ENCODE measurements around the gene ZNF83.
"Not testable (repeated sequence)": the region's sequence is repeated elsewhere in the genome, so short reads cannot be mapped to it uniquely, and the experiment has no call there.

Gene ZNF83

DNA sequence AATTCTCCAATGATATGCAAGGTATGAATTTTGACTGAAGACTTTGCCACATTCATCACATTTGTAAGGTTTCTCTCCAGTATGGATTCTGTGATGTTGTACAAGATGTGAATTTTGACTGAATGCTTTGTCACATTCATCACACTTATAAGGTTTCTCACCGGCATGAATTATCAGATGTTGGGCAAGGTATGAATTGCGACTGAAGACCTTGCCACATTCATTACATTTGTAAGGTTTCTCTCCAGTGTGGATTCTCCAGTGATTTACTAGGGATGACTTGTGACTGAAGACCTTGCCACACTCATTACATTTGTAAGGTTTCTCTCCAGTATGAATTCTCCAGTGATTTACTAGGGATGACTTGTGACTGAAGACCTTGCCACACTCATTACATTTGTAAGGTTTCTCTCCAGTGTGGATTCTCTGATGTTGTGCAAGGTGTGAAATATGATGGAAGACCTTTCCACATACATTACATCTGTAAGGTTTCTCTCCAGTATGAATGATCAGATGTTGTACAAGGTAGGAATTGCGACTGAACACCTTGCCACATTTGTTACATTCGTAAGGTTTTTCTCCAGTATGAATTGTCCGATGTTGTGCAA is 24.8 kb downstream of the ZNF83 start:
- Histone ChIP-seq H3K4me1 (ENCODE audit: control insufficient read depth in 2 of 2, insufficient read depth in 2 of 2, low read length in 2 of 2) (no peaks in the 10 kb centered on the region), H3K9me3 (ENCODE audit: control insufficient read depth in 2 of 2, low read length in 2 of 2) (peaks cover 30 to 36% of the 10 kb centered on the region in 2 donors), H3K27ac (ENCODE audit: low read depth in 2 of 2, low read length in 2 of 2) (no peak overlapping the region), H3K9ac (ENCODE audit: low read depth in 1 of 2, low read length in 2 of 2) (no peak overlapping the region), H3K36me3 (ENCODE audit: control insufficient read depth in 2 of 2, insufficient read depth in 2 of 2, low read length in 2 of 2) (peaks cover 46 to 54% of the 10 kb centered on the region in 2 donors), H3K27me3 (ENCODE audit: control insufficient read depth in 2 of 2, insufficient read depth in 2 of 2, low read length in 2 of 2) (no peaks in the 10 kb centered on the region), H3K4me3 (ENCODE audit: low read length in 2 of 2) (no peak overlapping the region)

DNA sequence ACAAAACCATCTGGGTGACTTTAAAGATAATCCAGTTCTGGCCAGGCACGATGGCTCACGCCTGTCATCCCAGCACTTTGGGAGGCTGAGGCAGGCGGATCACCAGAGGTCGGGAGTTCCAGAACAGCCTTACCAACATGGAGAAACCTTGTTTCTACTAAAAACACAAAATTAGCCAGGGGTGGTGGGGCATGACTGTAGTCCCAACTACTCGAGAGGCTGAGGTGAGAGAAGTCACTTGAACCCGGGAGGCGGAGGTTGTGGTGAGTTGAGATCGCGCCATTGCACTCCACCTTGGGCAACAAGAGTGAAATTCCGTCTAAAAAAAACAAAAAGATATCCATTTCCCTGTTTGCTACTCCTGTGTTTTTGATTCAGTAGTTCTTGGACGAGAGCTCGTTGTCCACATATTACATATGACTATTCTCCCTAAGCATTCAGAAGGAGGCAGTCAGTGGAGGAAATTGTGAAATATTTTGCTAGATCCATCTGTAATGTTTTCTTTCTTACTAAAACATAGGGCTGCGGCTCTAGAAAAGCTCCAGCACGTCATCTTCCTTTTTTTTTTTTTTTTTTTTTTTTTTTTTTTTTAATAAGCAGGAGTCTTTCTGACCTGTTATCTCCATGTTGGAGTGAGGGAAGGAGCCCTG is 34.5 kb downstream of the ZNF83 start:
- no peak overlapping the region for H3K9ac ChIP-seq (ENCODE audit: low read depth in 1 of 2, low read length in 2 of 2)
- H3K9me3 ChIP-seq (ENCODE audit: control insufficient read depth in 2 of 2, low read length in 2 of 2), result peaks cover 0 to 5% of the 10 kb centered on the region in 2 donors
- peaks cover 7 to 13% of the 10 kb centered on the region in 2 donors for H3K4me1 ChIP-seq (ENCODE audit: control insufficient read depth in 2 of 2, insufficient read depth in 2 of 2, low read length in 2 of 2)
- no peak overlapping the region for H3K27ac ChIP-seq (ENCODE audit: low read depth in 2 of 2, low read length in 2 of 2)
- peaks cover 0 to 13% of the 10 kb centered on the region in 2 donors for H3K36me3 ChIP-seq (ENCODE audit: control insufficient read depth in 2 of 2, insufficient read depth in 2 of 2, low read length in 2 of 2)
- H3K4me3 ChIP-seq (ENCODE audit: low read length in 2 of 2), result no peak overlapping the region
- H3K27me3 ChIP-seq (ENCODE audit: control insufficient read depth in 2 of 2, insufficient read depth in 2 of 2, low read length in 2 of 2), result no peaks in the 10 kb centered on the region

DNA sequence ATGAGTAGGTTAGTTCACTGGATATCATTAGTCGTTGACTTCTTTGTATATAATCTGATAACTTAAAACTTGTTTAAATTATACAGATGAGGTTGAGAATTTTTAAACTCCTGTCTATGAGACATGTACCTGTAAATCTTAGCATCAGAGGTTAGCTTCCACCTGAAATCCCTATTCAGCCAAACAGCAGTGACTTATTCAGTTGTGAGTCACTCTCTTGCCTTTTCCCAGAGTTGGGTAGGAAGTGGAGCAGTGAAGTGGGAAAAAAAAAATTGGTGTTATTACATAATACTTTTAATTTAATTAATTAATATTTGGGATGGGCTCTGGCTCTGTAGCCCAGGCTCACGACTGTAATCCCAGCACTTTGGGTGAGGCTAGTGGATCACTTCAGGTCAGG is 35.2 kb downstream of the ZNF83 start:
- Histone ChIP-seq H3K27me3 (ENCODE audit: control insufficient read depth in 2 of 2, insufficient read depth in 2 of 2, low read length in 2 of 2) (no peaks in the 10 kb centered on the region), H3K4me1 (ENCODE audit: control insufficient read depth in 2 of 2, insufficient read depth in 2 of 2, low read length in 2 of 2) (peaks cover 7 to 13% of the 10 kb centered on the region in 2 donors), H3K9me3 (ENCODE audit: control insufficient read depth in 2 of 2, low read length in 2 of 2) (peaks cover 0 to 2% of the 10 kb centered on the region in 2 donors), H3K4me3 (ENCODE audit: low read length in 2 of 2) (no peak overlapping the region), H3K27ac (ENCODE audit: low read depth in 2 of 2, low read length in 2 of 2) (no peak overlapping the region), H3K36me3 (ENCODE audit: control insufficient read depth in 2 of 2, insufficient read depth in 2 of 2, low read length in 2 of 2) (peaks cover 0 to 11% of the 10 kb centered on the region in 2 donors), H3K9ac (ENCODE audit: low read depth in 1 of 2, low read length in 2 of 2) (no peak overlapping the region)

DNA sequence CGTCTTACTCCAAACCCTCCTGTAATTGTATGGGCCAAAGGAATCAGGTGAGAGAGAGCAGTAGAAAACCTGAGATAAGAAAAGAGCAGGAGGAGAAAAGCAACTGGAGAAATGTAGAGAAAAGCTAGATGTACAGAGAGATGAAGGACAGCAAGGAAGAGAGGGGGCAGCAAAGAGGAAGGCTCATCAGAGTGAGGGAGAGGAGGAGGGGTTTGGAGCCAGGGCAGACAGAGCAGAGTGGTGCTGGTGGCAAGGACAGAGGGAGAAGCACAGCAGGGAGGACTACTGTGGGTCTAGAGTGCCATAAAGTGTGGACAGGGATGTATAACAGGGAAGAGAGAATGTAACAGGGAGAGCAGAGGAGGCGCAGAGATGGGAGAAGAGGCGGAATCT is 36.2 kb downstream of the ZNF83 start:
- H3K27me3 ChIP-seq (ENCODE audit: control insufficient read depth in 2 of 2, insufficient read depth in 2 of 2, low read length in 2 of 2); H3K9me3 ChIP-seq (ENCODE audit: control insufficient read depth in 2 of 2, low read length in 2 of 2): not testable (repeated sequence)
- H3K4me1 ChIP-seq (ENCODE audit: control insufficient read depth in 2 of 2, insufficient read depth in 2 of 2, low read length in 2 of 2), result peaks cover 7 to 13% of the 10 kb centered on the region in 2 donors
- peak overlapping the region; percentile 70 to 78 for H3K27ac ChIP-seq (ENCODE audit: low read depth in 2 of 2, low read length in 2 of 2)
- H3K9ac ChIP-seq (ENCODE audit: low read depth in 1 of 2, low read length in 2 of 2), result peak overlapping the region; percentile 77 to 84
- peaks cover under 1 to 11% of the 10 kb centered on the region in 2 donors for H3K36me3 ChIP-seq (ENCODE audit: control insufficient read depth in 2 of 2, insufficient read depth in 2 of 2, low read length in 2 of 2)
- peak overlapping the region; percentile 70 to 85 for H3K4me3 ChIP-seq (ENCODE audit: low read length in 2 of 2)

GRCh38 chr19:52601025-52601973 is 36.9 kb downstream of the ZNF83 start:
- Histone ChIP-seq H3K4me3 (ENCODE audit: low read length in 2 of 2) (peak overlapping the region; percentile 70 to 85), H3K36me3 (ENCODE audit: control insufficient read depth in 2 of 2, insufficient read depth in 2 of 2, low read length in 2 of 2) (peaks cover 7 to 15% of the 10 kb centered on the region in 2 donors), H3K4me1 (ENCODE audit: control insufficient read depth in 2 of 2, insufficient read depth in 2 of 2, low read length in 2 of 2) (peaks cover 7 to 13% of the 10 kb centered on the region in 2 donors), H3K9me3 (ENCODE audit: control insufficient read depth in 2 of 2, low read length in 2 of 2) (peaks cover 5 to 8% of the 10 kb centered on the region in 2 donors), H3K27ac (ENCODE audit: low read depth in 2 of 2, low read length in 2 of 2) (peak overlapping the region; percentile 70 to 78), H3K9ac (ENCODE audit: low read depth in 1 of 2, low read length in 2 of 2) (peak overlapping the region; percentile 77 to 84), H3K27me3 (ENCODE audit: control insufficient read depth in 2 of 2, insufficient read depth in 2 of 2, low read length in 2 of 2) (no peaks in the 10 kb centered on the region)

DNA sequence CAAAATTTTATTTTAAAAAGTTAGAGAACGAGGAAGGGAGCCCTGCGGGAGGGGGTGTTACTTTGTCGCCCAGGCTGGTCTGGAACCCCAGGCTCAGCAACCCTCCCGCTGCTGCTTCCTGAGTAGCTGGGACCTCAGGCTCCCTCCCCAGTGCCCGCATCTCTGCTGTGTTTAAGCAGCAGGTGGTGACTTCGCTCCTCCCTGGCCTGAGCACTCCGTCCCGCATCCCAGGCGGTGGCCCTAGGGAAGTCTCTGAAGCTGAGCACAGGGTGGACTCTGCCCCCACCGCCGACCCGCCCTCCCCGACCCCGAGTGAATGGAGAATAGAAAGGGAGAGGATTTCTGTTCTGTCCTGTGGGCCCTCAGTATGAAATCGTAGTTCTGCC is 37.5 kb downstream of the ZNF83 start:
- H3K9ac ChIP-seq (ENCODE audit: low read depth in 1 of 2, low read length in 2 of 2), result peak overlapping the region; percentile 47 to 52
- peaks cover 9 to 12% of the 10 kb centered on the region in 2 donors for H3K9me3 ChIP-seq (ENCODE audit: control insufficient read depth in 2 of 2, low read length in 2 of 2)
- H3K27me3 ChIP-seq (ENCODE audit: control insufficient read depth in 2 of 2, insufficient read depth in 2 of 2, low read length in 2 of 2), result no peaks in the 10 kb centered on the region
- H3K4me1 ChIP-seq (ENCODE audit: control insufficient read depth in 2 of 2, insufficient read depth in 2 of 2, low read length in 2 of 2), result peaks cover 7 to 13% of the 10 kb centered on the region in 2 donors
- peak overlapping the region; percentile 66 to 85 for H3K4me3 ChIP-seq (ENCODE audit: low read length in 2 of 2)
- H3K27ac ChIP-seq (ENCODE audit: low read depth in 2 of 2, low read length in 2 of 2), result peak overlapping the region; percentile 70 to 78
- peaks cover 11 to 22% of the 10 kb centered on the region in 2 donors for H3K36me3 ChIP-seq (ENCODE audit: control insufficient read depth in 2 of 2, insufficient read depth in 2 of 2, low read length in 2 of 2)

- Histone ChIP-seq H3K4me1 (ENCODE audit: control insufficient read depth in 2 of 2, insufficient read depth in 2 of 2, low read length in 2 of 2) (peaks cover 7 to 13% of the 10 kb centered on the region in 2 donors), H3K36me3 (ENCODE audit: control insufficient read depth in 2 of 2, insufficient read depth in 2 of 2, low read length in 2 of 2) (peaks cover 11 to 12% of the 10 kb centered on the region in 2 donors), H3K9ac (ENCODE audit: low read depth in 1 of 2, low read length in 2 of 2) (no peak overlapping the region), H3K27me3 (ENCODE audit: control insufficient read depth in 2 of 2, insufficient read depth in 2 of 2, low read length in 2 of 2) (no peaks in the 10 kb centered on the region), H3K4me3 (ENCODE audit: low read length in 2 of 2) (no peak overlapping the region), H3K27ac (ENCODE audit: low read depth in 2 of 2, low read length in 2 of 2) (no peak overlapping the region), H3K9me3 (ENCODE audit: control insufficient read depth in 2 of 2, low read length in 2 of 2) (peaks cover 7 to 12% of the 10 kb centered on the region in 2 donors)
Observed at GRCh38 chr19:52599241-52599640, 38.9 kb downstream of the ZNF83 start.

- Histone ChIP-seq H3K36me3 (ENCODE audit: control insufficient read depth in 2 of 2, insufficient read depth in 2 of 2, low read length in 2 of 2) (peaks cover 11 to 15% of the 10 kb centered on the region in 2 donors), H3K9me3 (ENCODE audit: control insufficient read depth in 2 of 2, low read length in 2 of 2) (peaks cover 7 to 12% of the 10 kb centered on the region in 2 donors)
- not testable (repeated sequence) for H3K27ac ChIP-seq (ENCODE audit: low read depth in 2 of 2, low read length in 2 of 2); H3K4me1 ChIP-seq (ENCODE audit: control insufficient read depth in 2 of 2, insufficient read depth in 2 of 2, low read length in 2 of 2); H3K27me3 ChIP-seq (ENCODE audit: control insufficient read depth in 2 of 2, insufficient read depth in 2 of 2, low read length in 2 of 2); H3K9ac ChIP-seq (ENCODE audit: low read depth in 1 of 2, low read length in 2 of 2); H3K4me3 ChIP-seq (ENCODE audit: low read length in 2 of 2)
Observed at GRCh38 chr19:52593441-52593840, 44.7 kb downstream of the ZNF83 start.

GRCh38 chr19:52592301-52592700 is 45.9 kb downstream of the ZNF83 start:
- H3K9me3 ChIP-seq (ENCODE audit: control insufficient read depth in 2 of 2, low read length in 2 of 2), result peaks cover 10% of the 10 kb centered on the region in 2 donors
- no peak overlapping the region for H3K4me3 ChIP-seq (ENCODE audit: low read length in 2 of 2)
- peaks cover 11 to 18% of the 10 kb centered on the region in 2 donors for H3K36me3 ChIP-seq (ENCODE audit: control insufficient read depth in 2 of 2, insufficient read depth in 2 of 2, low read length in 2 of 2)
- no peak overlapping the region for H3K27ac ChIP-seq (ENCODE audit: low read depth in 2 of 2, low read length in 2 of 2)
- no peaks in the 10 kb centered on the region for H3K27me3 ChIP-seq (ENCODE audit: control insufficient read depth in 2 of 2, insufficient read depth in 2 of 2, low read length in 2 of 2)
- no peaks in the 10 kb centered on the region for H3K4me1 ChIP-seq (ENCODE audit: control insufficient read depth in 2 of 2, insufficient read depth in 2 of 2, low read length in 2 of 2)
- no peak overlapping the region for H3K9ac ChIP-seq (ENCODE audit: low read depth in 1 of 2, low read length in 2 of 2)

DNA sequence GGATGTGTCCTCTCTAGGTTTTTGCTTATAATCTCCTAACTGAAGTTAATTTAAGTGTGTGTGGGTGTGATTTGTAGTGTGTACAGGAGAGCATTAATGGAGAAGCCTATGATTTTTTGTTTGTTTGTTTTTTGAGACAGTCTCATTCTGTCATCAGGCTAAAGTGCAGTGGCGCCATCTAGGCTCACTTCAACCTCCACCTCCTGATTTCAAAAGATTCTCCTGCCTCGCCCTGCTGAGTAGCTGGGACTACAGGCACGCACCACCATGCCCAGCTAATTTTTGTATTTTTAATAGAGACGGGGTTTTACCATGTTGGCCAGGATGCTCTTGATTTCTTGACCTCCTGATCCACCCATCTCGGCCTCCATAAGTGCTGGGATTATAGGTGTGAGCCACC is 47.4 kb downstream of the ZNF83 start:
- Histone ChIP-seq H3K27ac (ENCODE audit: low read depth in 2 of 2, low read length in 2 of 2) (no peak overlapping the region), H3K4me1 (ENCODE audit: control insufficient read depth in 2 of 2, insufficient read depth in 2 of 2, low read length in 2 of 2) (no peaks in the 10 kb centered on the region), H3K9ac (ENCODE audit: low read depth in 1 of 2, low read length in 2 of 2) (no peak overlapping the region), H3K27me3 (ENCODE audit: control insufficient read depth in 2 of 2, insufficient read depth in 2 of 2, low read length in 2 of 2) (no peaks in the 10 kb centered on the region), H3K36me3 (ENCODE audit: control insufficient read depth in 2 of 2, insufficient read depth in 2 of 2, low read length in 2 of 2) (peaks cover 0 to 9% of the 10 kb centered on the region in 2 donors), H3K4me3 (ENCODE audit: low read length in 2 of 2) (no peak overlapping the region), H3K9me3 (ENCODE audit: control insufficient read depth in 2 of 2, low read length in 2 of 2) (peaks cover 0 to 10% of the 10 kb centered on the region in 2 donors)
